Left ventricle myocardium inferior (tissue), 1 donor: ENCODE data around the gene OR1E2. TPM values are rescaled to one million over a fixed set of nuclear protein-coding genes. Genes with fewer than 3 reads are reported as not detected.
A peak's percentile ranks its signal among the peaks of the same experiment; 100 is the strongest.
"Not testable (repeated sequence)": the region's sequence is repeated elsewhere in the genome, so short reads cannot be mapped to it uniquely, and the experiment has no call there.

Experiments used
- DNase-seq: peaks from one replicate; pipeline ENCODE4 v3.0.0-alpha.2; 2020
- H3K27ac ChIP-seq: fragments of 200-600 bp; replicated peaks from 2 replicates; pipeline ENCODE4 v1.8.0; 2021
- H3K27me3 ChIP-seq: fragments of 200-600 bp; 2 replicates; pipeline ENCODE4 v1.8.0; 2021; ENCODE audit warnings: low read depth
- H3K36me3 ChIP-seq: fragments of 200-600 bp; 2 replicates; pipeline ENCODE4 v1.8.0; 2021
- H3K4me1 ChIP-seq: fragments of 200-600 bp; 2 replicates; pipeline ENCODE4 v1.8.0; 2021
- H3K4me3 ChIP-seq: fragments of 200-600 bp; 2 replicates; pipeline ENCODE4 v1.8.0; 2021; ENCODE audit warnings: mild to moderate bottlenecking, moderate library complexity
- H3K9me3 ChIP-seq: fragments of 200-600 bp; replicated peaks from 2 replicates; pipeline ENCODE4 v1.8.0; 2021
- intact Hi-C: fragments of 100-400 bp; cut with micrococcal nuclease; formaldehyde crosslinking; loops from one replicate; pipeline ENCODE4 v1.11.0; 2022
- total RNA-seq: library from RNA; stranded (reverse); fragmentation: NEBNext Ultra II Directional; extraction: Animal tissue kit (Norgen Biotek cat#: 25700); gene quantifications from one replicate; pipeline ENCODE4 v1.2.1, GENCODE V29; 2021
- TF ChIP-seq, protein P1 (sequence below): fragments of 200-600 bp; IDR thresholded peaks from 2 replicates; pipeline ENCODE4 v1.8.0; 2021; ENCODE audit warnings: antibody characterized with exemption, mild to moderate bottlenecking, borderline replicate concordance
- donor health status: DM: no; HTN: yes; CAD: no; lungs with severe emphysema.

Gene OR1E2
- total RNA-seq, 1 donor from 2014 or later = not detected

DNA sequence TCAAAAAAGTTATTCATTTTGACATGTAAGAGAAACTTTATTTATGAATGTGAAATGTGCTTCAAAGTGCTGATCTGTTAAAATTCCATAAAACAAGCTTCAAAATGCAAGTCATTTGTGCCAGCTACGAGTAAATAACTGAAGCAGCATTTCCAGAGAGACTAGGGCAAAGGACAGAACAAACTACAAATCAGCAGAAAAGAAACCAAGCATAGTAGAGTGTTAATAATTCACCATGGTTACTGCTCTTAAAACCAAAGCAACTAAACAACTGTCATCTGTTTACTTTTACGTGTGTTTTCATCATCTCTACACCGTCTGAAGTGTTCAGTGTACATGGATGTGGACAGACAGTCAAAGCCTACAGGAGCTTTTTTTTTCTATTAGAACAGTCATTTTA is 40.6 kb upstream of the OR1E2 start:
- no peaks in the 10 kb centered on the region for H3K36me3 ChIP-seq
- H3K27ac ChIP-seq = peak overlapping the region; percentile 1
- H3K4me3 ChIP-seq = no peak overlapping the region
- H3K4me1 ChIP-seq = peaks cover 21% of the 10 kb centered on the region
- H3K9me3 ChIP-seq = no peaks in the 10 kb centered on the region
- no peak for DNase-seq
- TF ChIP-seq, protein P1, sequence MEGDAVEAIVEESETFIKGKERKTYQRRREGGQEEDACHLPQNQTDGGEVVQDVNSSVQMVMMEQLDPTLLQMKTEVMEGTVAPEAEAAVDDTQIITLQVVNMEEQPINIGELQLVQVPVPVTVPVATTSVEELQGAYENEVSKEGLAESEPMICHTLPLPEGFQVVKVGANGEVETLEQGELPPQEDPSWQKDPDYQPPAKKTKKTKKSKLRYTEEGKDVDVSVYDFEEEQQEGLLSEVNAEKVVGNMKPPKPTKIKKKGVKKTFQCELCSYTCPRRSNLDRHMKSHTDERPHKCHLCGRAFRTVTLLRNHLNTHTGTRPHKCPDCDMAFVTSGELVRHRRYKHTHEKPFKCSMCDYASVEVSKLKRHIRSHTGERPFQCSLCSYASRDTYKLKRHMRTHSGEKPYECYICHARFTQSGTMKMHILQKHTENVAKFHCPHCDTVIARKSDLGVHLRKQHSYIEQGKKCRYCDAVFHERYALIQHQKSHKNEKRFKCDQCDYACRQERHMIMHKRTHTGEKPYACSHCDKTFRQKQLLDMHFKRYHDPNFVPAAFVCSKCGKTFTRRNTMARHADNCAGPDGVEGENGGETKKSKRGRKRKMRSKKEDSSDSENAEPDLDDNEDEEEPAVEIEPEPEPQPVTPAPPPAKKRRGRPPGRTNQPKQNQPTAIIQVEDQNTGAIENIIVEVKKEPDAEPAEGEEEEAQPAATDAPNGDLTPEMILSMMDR = no peak
- intact Hi-C loops = no loop called here
- no peaks in the 10 kb centered on the region for H3K27me3 ChIP-seq

DNA sequence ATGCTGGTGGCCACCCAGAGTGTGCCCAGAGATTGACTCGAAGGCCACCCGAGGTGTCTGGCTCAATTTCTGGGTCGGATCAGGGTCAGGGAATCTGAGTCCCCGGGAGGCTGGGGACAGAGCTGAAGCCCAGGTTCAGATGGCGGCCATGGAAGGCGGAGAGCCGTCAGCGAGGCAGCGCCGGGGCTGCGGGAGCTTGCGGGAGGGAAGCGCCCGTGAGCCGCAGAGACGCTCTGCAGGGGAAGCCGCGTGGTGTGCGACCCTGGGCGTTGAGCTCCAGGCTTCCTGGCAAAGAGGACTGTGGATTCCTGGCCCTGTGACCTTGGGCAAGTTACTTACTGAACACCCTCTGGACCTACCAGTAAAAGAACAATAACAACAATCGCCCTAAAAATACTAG is 38.5 kb upstream of the OR1E2 start:
- Histone ChIP-seq H3K27me3 (no peaks in the 10 kb centered on the region), H3K9me3 (no peaks in the 10 kb centered on the region), H3K4me3 (no peak overlapping the region), H3K36me3 (no peaks in the 10 kb centered on the region), H3K27ac (no peak overlapping the region), H3K4me1 (peaks cover 21% of the 10 kb centered on the region)
- DNase-seq = no peak
- intact Hi-C loops = no loop called here
- TF ChIP-seq, protein P1 = no peak

DNA sequence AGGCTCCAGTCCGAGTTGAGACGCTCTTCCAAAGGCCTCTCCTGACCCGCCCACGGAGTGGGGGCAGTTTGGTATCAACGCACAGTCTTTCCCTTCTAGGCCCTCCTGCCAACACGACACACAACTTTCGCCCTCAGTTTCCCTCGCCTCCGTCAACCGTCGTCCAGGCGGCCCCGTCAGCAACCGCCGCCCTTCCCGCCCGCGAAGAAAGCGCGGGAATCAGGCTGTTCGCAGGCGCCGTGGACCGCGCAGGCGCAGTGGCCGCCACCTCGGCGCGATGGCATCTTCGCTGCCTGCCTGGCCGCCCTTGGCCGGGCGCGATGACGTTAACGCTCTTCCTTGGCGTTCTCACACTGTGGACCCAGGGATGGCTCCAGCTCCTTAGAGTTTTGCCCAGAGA is 38.0 kb upstream of the OR1E2 start, which contains the start of gene SPATA22:
Gene SPATA22, minus strand, starts transcription at position 221 of the 400 bp plus-strand sequence. CDS start 2,494 bp downstream, outside the sequence.
- Histone ChIP-seq H3K4me1 (peaks cover 21% of the 10 kb centered on the region), H3K27ac (no peak within 1 kb of the TSS), H3K9me3 (no peaks in the 10 kb centered on the region), H3K4me3 (no peak within 1 kb of the TSS), H3K36me3 (no peaks in the 10 kb centered on the region), H3K27me3 (no peaks in the 10 kb centered on the region)
- intact Hi-C loops = no loop called here
- no peak for DNase-seq
- TF ChIP-seq, protein P1 = no peak

DNA sequence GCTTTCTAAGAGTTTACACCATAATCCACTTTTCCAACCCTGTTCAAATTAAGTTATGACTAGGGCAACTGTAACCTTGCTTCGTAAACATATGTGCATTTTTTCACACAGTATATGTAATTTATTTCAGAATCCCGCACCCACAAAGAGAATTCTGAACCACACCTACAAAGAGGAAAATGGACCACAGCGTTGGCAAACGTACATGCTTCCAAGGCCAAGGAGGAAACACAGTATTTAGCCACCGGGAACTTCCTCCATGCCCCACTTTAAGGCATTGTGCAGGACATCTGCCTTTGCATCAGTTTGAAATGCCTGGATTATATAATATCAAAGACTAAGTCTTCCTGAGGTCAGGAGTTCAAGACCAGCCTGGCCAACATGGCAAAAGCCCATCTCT is 35.9 kb upstream of the OR1E2 start:
- Histone ChIP-seq H3K36me3 (no peaks in the 10 kb centered on the region), H3K27me3 (no peaks in the 10 kb centered on the region), H3K9me3 (no peaks in the 10 kb centered on the region), H3K4me1 (peaks cover 8% of the 10 kb centered on the region), H3K27ac (no peak overlapping the region), H3K4me3 (no peak overlapping the region)
- intact Hi-C loops = no loop called here
- DNase-seq = no peak
- TF ChIP-seq, protein P1 = no peak

DNA sequence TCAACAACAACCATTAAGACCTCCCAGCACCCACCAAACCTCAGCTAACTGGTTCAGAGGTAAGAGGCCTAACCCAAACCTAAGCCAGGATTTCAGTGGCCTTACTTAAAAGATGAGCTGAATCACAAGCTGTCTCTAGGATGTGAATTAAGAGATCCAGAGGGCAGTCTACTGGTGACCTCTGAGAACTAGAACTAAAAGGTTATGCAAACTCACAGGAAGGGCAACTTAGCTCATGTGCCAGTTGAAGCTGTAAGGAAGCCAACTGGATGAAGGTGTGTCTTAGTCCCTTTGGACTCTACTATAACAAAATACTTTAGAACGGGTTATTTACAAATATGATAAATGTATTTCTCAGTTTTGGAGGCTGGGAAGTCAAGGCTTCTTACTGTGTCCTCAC is 32.7 kb upstream of the OR1E2 start:
- H3K4me1 ChIP-seq, H3K9me3 ChIP-seq, intact Hi-C loops, DNase-seq, H3K4me3 ChIP-seq, H3K27me3 ChIP-seq, H3K36me3 ChIP-seq, H3K27ac ChIP-seq: not testable (repeated sequence)

DNA sequence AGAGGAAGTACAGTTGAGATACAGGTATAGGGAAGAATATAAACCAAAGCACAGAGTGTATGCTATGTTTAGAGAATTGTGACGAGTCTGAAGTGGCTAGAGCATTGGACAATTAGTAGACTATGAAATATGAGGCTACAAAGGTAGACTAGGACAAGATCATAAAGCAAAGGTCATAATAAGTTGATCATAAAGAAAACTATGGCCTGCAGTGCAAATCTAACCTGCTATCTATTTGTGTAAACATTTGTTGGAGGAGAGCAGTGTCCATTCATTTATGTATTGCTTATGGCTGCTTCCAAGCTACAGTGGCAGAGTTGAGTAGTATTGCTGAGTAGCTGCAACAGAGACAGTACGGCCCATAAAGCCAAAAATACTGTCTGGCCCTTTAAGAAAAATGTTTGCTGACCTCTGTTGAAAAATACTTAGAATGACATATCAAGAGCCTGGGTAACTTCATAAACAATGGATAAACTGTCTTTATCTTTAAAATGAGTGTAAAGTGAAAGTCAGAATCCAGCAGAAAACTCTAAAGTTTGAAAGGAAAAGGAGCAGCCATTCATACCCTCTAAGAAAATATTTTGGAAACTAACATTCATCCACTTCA is 14.5 kb upstream of the OR1E2 start:
- intact Hi-C loops = no loop called here
- no peak overlapping the region for H3K27ac ChIP-seq
- no peaks in the 10 kb centered on the region for H3K27me3 ChIP-seq
- DNase-seq = no peak
- TF ChIP-seq, protein P1 = no peak
- H3K4me1 ChIP-seq = no peaks in the 10 kb centered on the region
- no peaks in the 10 kb centered on the region for H3K36me3 ChIP-seq
- H3K4me3 ChIP-seq = no peak overlapping the region
- no peaks in the 10 kb centered on the region for H3K9me3 ChIP-seq
